ENCODE measurements around the gene UMODL1.

UMODL1 gene

DNA sequence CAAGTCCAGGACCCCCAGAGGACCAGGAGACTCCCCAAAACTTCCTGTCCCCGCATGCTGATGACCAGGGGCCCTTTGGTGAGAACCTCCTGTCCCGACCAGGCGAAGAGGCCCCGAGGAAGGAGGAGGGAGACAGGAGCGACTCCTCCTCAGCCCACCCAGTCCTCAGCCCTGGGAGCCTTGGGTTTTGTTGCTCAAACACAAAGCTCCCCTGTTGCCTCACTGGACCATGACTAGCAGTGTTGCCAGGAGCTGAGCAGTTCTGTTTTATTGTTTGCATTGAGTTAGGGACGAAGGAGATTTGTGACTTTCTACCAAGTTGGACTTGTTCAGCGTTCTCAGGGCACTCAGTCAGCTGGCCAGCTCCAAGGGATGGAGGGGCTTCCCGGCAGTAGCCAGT, 10.0 kb downstream of the UMODL1 start:
- no peaks in the 10 kb centered on the region for H3K36me3 Mint-ChIP-seq (ENCODE audit: low read depth)
- H3K27ac Mint-ChIP-seq = peak overlapping the region in 1 of 3 experiments; percentile 59
- no peaks in the 10 kb centered on the region for H3K9me3 Mint-ChIP-seq
- peaks cover 6% of the 10 kb centered on the region for H3K27me3 Mint-ChIP-seq (ENCODE audit: low read depth)
- peaks cover 22% of the 10 kb centered on the region for H3K4me1 Mint-ChIP-seq
- TF ChIP-seq, protein P1, sequence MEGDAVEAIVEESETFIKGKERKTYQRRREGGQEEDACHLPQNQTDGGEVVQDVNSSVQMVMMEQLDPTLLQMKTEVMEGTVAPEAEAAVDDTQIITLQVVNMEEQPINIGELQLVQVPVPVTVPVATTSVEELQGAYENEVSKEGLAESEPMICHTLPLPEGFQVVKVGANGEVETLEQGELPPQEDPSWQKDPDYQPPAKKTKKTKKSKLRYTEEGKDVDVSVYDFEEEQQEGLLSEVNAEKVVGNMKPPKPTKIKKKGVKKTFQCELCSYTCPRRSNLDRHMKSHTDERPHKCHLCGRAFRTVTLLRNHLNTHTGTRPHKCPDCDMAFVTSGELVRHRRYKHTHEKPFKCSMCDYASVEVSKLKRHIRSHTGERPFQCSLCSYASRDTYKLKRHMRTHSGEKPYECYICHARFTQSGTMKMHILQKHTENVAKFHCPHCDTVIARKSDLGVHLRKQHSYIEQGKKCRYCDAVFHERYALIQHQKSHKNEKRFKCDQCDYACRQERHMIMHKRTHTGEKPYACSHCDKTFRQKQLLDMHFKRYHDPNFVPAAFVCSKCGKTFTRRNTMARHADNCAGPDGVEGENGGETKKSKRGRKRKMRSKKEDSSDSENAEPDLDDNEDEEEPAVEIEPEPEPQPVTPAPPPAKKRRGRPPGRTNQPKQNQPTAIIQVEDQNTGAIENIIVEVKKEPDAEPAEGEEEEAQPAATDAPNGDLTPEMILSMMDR (IDR thresholded peaks at IDR 0.05; ENCODE audit: unreplicated experiment in 3 of 3) = no peak
- no peak overlapping the region for H3K4me3 Mint-ChIP-seq

DNA sequence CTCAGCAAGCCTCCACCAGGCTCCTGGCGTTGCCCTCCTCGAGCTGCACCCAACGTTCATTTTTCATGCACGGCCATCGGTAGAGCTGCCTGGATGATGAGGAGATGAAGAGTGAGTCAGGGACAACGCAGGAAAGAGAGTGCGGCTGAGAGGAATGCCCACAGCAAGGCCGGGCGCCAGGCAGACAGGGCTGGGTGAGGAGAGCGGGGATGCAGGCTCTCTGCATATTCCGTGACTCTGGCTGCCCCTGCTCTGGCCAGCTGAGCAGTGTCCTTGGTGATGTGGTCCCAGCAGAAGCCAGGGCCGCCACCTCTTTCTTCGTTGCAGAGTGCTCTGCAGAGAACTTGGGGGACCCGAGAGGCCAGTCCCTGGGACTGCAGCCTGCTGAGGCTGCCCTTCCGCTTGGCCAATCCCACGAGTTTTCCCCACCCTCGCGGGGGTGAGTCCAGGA, 10.8 kb downstream of the UMODL1 start:
- H3K27me3 Mint-ChIP-seq (ENCODE audit: low read depth) = peaks cover 6% of the 10 kb centered on the region
- no peak overlapping the region for H3K4me3 Mint-ChIP-seq
- peaks cover 17% of the 10 kb centered on the region for H3K4me1 Mint-ChIP-seq
- no peaks in the 10 kb centered on the region for H3K9me3 Mint-ChIP-seq
- TF ChIP-seq, protein P1 (IDR thresholded peaks at IDR 0.05; ENCODE audit: unreplicated experiment in 3 of 3) = no peak
- H3K27ac Mint-ChIP-seq = no peak overlapping the region
- H3K36me3 Mint-ChIP-seq (ENCODE audit: low read depth) = no peaks in the 10 kb centered on the region

DNA sequence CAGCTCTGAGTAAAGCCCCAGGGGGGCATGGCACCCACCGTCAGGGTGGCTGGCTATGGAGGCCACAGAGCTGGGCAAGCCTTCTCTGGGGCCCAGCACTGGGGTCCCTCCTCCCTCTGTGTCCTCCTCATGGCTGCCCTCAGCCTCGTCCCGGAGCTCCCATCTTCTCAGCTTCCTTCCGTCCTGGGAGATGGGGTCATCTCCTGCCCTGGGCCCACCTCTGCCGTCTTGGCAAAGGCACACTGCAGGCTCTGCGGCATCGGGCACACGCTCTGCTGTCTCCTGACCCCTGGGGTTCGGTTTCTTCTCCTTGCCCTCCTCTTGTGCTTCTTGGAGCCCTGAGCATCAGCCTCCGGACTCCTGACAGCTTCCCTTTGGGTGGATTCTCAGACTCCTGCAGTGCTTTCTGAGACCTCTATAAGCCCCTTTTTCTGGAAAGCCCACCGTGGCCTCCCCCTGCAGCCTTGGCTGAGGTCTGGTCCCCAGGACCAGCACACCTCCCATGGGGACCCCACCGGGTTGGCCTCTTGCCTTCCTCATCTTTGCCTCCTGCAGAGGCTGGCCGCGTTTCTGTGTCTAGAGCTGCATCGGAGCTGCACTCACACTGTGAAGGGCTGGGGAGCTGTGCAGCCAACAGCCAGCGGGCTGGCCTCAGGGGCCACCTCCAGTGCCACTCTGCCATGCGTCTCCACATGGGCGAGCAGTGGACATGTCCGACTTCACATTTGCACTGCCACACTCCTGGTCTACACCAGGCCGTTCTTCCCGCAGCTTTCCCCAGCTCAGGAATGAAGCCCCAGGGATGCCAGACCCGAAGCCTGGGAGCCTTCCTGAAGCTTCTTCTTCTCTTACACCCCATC, 11.6 kb downstream of the UMODL1 start:
- Mint-ChIP-seq H3K27ac (peak overlapping the region in 1 of 3 experiments; percentile 58), H3K9me3 (no peaks in the 10 kb centered on the region), H3K4me1 (peaks cover 17% of the 10 kb centered on the region), H3K27me3 (ENCODE audit: low read depth) (peaks cover 3% of the 10 kb centered on the region), H3K4me3 (no peak overlapping the region), H3K36me3 (ENCODE audit: low read depth) (no peaks in the 10 kb centered on the region)
- TF ChIP-seq, protein P1 (IDR thresholded peaks at IDR 0.05; ENCODE audit: unreplicated experiment in 3 of 3) = no peak

DNA sequence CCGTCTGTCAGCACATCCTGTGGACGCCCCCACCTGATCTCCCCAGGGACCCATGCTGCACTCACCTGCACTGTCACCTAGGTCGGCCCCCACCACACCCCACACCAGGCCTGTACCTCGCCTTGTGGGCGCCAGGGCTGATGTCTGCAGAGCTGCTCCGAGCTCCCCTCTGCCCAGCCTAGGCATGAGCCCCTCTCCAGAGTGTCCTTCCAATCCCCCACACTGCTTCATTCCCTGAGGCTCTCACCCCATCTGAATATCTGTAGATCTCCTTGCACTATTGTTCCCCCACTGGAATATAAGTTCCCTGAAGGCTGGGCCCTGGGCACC, 12.2 kb downstream of the UMODL1 start:
- no peaks in the 10 kb centered on the region for H3K9me3 Mint-ChIP-seq
- peaks cover 3% of the 10 kb centered on the region for H3K27me3 Mint-ChIP-seq (ENCODE audit: low read depth)

DNA sequence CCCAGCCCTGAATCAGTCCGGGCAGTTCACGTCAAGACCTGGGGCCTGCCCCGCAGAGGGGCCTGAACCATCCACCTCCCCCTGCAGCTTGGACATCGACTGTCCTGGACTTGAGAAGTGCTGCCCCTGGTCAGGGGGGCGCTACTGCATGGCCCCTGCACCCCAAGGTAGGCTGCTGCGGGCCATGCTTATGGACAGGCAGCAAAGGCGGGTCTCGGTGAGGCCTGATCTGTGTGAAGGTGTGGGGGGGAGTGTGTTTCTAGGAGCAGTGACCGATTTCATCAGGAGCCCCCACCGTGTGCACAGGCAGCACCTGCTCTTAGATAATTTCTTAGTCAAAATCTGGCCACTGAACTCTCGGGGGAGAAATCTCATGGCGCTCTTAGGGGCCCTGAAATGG, 13.0 kb downstream of the UMODL1 start:
- Mint-ChIP-seq H3K4me1 (peaks cover 17% of the 10 kb centered on the region), H3K27me3 (ENCODE audit: low read depth) (peaks cover 3% of the 10 kb centered on the region), H3K27ac (no peak overlapping the region), H3K4me3 (no peak overlapping the region), H3K9me3 (no peaks in the 10 kb centered on the region), H3K36me3 (ENCODE audit: low read depth) (no peaks in the 10 kb centered on the region)
- TF ChIP-seq, protein P1 (IDR thresholded peaks at IDR 0.05; ENCODE audit: unreplicated experiment in 3 of 3) = no peak

More for the DNA sequence above, 12.2 kb downstream of the UMODL1 start:
- Mint-ChIP-seq H3K36me3 (ENCODE audit: low read depth) (no peaks in the 10 kb centered on the region), H3K4me3 (no peak overlapping the region), H3K27ac (no peak overlapping the region), H3K4me1 (peaks cover 17% of the 10 kb centered on the region)
- TF ChIP-seq, protein P1 (IDR thresholded peaks at IDR 0.05; ENCODE audit: unreplicated experiment in 3 of 3) = no peak
